NB4 (cell line): ENCODE measurements around the gene CADPS2.

ENCODE experiments used
- CTCF ChIP-seq: IDR thresholded peaks from one replicate; pipeline ENCODE4 v1.5.1; 2012; ENCODE audit warnings: low read depth, low read length
- POLR2A ChIP-seq: IDR thresholded peaks from 2 replicates; pipeline ENCODE4 v1.6.1; 2011; ENCODE audit warnings: mild to moderate bottlenecking; ENCODE audit not compliant: insufficient read length; ENCODE audit errors: extremely low read depth

DNA sequence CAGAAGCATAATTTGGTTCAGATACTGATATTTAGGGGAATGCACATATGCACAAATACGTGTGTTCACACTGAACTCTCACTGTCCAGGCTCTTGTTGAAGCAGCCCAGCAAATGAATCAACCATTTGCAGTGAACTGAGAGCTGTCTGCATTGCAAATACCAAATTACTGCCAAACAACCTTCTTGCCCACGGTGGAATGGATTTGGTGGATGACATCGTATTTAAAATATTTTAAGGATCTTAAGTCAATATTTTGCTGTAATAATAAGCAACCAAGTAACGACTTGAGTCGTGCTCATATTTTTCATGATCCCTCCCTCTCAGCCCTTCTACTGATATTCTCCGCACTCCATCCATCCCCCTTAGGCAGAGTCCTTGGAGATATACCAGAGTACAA is 473.8 kb downstream of the CADPS2 start:
- TF ChIP-seq CTCF: no peak
- TF ChIP-seq POLR2A: no peak
